Stimulated activated CD8-positive, alpha-beta memory T cell treated with anti-CD3 and anti-CD28 coated beads, Interleukin-12 subunit alpha, Interleukin-12 subunit beta, amount 100 ng/mL, for 24 hours (primary cell): ENCODE data around the gene NRL.
"Not testable (repeated sequence)": the region's sequence is repeated elsewhere in the genome, so short reads cannot be mapped to it uniquely, and the experiment has no call there.

Source experiments
- DNase-seq: peaks from one replicate; pipeline ENCODE4 v3.0.0-alpha.2; 2020; ENCODE audit errors: extremely low read depth

The NRL gene

GRCh38 chr14:24051789-24052655 lies 62.7 kb downstream of the NRL start, which contains the start of gene CARMIL3:
Gene CARMIL3 (plus strand): TSS chr14:24052009. CDS start chr14:24052154, 145 bp downstream.
- no peak for DNase-seq

GRCh38 chr14:24051176-24051788 lies 63.5 kb downstream of the NRL start:
- DNase-seq, result no peak

- DNase-seq, result not testable (repeated sequence)
Observed at GRCh38 chr14:24050753-24051152, 64.0 kb downstream of the NRL start.

- DNase-seq, result not testable (repeated sequence)
Observed at GRCh38 chr14:24049002-24049401, 65.7 kb downstream of the NRL start.

- DNase-seq, result no peak
Observed at GRCh38 chr14:24042746-24043145, 72.0 kb downstream of the NRL start.

GRCh38 chr14:24040692-24041091 lies 74.1 kb downstream of the NRL start:
- DNase-seq, result no peak

GRCh38 chr14:24038686-24039085 lies 76.1 kb downstream of the NRL start:
- DNase-seq, result no peak

- DNase-seq, result no peak
Observed at GRCh38 chr14:24037658-24038037, 77.1 kb downstream of the NRL start.

- DNase-seq, result not testable (repeated sequence)
Observed at GRCh38 chr14:24036963-24037657, 77.6 kb downstream of the NRL start.

- DNase-seq, result no peak
Observed at GRCh38 chr14:24036169-24036962, 78.4 kb downstream of the NRL start.

GRCh38 chr14:24035769-24036168 lies 79.0 kb downstream of the NRL start:
- DNase-seq, result not testable (repeated sequence)

- no peak for DNase-seq
Observed at GRCh38 chr14:24032727-24033418, 81.9 kb downstream of the NRL start.

GRCh38 chr14:24031331-24031730 lies 83.4 kb downstream of the NRL start:
- DNase-seq, result not testable (repeated sequence)

- not testable (repeated sequence) for DNase-seq
Observed at GRCh38 chr14:24029687-24030086, 85.1 kb downstream of the NRL start.
